ENCODE data around the gene P3H1. TPM values are rescaled to one million over a fixed set of nuclear protein-coding genes. Genes with fewer than 3 reads are reported as not detected.

Gene P3H1
- total and polyA plus RNA-seq, 2 of the 13 experiments (the other 11 are each of a cell fraction or from before 2014, with no cell fraction given) = 64.6 to 120 TPM

DNA sequence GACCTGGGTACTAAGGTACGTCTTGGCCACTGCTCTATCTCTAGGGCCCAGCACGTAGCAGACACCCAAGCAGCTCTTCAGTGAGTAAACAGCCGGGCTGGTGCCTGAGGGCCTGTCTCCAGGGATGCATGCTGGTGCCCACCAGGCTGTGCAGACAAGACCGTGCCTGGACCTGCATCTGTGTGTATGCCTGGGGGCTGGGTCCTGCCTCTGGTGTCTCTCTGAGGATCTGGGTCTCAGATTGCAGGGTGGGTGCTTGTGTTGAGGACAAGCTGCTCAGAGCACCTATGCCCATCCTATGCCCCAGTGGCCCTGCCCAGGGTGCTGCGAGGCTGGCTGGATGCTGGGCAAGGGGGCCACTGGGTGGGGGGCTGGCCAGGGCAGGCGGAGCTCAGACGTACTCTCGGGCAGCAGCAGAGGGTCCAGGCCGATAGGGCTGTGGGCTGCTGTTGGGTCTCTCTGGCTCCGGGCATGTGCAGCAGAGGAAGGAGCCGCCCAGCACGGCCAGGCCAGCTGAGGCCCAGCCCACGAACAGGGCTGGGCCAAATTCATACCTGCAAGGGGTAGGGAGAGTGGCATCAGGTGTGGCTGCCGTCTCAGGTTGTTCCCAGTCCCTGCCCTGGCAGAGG is 31.2 kb downstream of the P3H1 start:
- CTCF ChIA-PET (ENCODE audit: low intra/inter-chr PET ratio, low total read pairs) = interaction anchor here (1.2 kb wide), 1 partner anchor 11 kb away, joined by 4 read pairs; no protein-coding TSS in a partner anchor
- FAIRE-seq = no peak
- Histone ChIP-seq H3K4me2 (ENCODE audit: low read depth, low read length) (no peak overlapping the region), H2AFZ (ENCODE audit: low read length) (no peak overlapping the region), H3K79me2 (ENCODE audit: insufficient read depth, low read length) (no peaks in the 10 kb centered on the region), H3K4me1 (ENCODE audit: insufficient read depth, low read length) (peaks cover 60% of the 10 kb centered on the region), H4K20me1 (ENCODE audit: insufficient read depth, low read length) (no peaks in the 10 kb centered on the region), H3K9me3 (ENCODE audit: low read length) (no peaks in the 10 kb centered on the region), H3K4me3 (replicated peaks in 1 of 3; ENCODE audit: insufficient read depth in 1 of 3, low read depth in 2 of 3, low read length in 3 of 3) (no peak overlapping the region), H3K27ac (ENCODE audit: extremely low read length, insufficient read depth, low read length) (no peak overlapping the region), H3K27me3 (ENCODE audit: control insufficient read depth in 1 of 2, insufficient read depth in 2 of 2, low read length in 2 of 2) (no peaks in the 10 kb centered on the region), H3K9ac (ENCODE audit: insufficient read depth, low read depth, low read length) (no peak overlapping the region), H3K36me3 (replicated peaks in 1 of 2; ENCODE audit: control insufficient read depth in 1 of 2, insufficient read depth in 2 of 2, low read length in 2 of 2) (no peaks in the 10 kb centered on the region)
- 100% methylated on average over 1 of the region's 14 CpGs for WGBS (ENCODE audit: low lambda C conversion rate)
- TF ChIP-seq DPF2 (CRISPR knock-in tag; IDR thresholded peaks at IDR 0.05; ENCODE audit: borderline replicate concordance, low read depth) (no peak), ZFP62 (CRISPR knock-in tag; IDR thresholded peaks at IDR 0.05) (no peak)
- TF ChIP-seq, protein P1, sequence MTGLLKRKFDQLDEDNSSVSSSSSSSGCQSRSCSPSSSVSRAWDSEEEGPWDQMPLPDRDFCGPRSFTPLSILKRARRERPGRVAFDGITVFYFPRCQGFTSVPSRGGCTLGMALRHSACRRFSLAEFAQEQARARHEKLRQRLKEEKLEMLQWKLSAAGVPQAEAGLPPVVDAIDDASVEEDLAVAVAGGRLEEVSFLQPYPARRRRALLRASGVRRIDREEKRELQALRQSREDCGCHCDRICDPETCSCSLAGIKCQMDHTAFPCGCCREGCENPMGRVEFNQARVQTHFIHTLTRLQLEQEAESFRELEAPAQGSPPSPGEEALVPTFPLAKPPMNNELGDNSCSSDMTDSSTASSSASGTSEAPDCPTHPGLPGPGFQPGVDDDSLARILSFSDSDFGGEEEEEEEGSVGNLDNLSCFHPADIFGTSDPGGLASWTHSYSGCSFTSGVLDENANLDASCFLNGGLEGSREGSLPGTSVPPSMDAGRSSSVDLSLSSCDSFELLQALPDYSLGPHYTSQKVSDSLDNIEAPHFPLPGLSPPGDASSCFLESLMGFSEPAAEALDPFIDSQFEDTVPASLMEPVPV (CRISPR knock-in tag; IDR thresholded peaks at IDR 0.05) = no peak
- POLR2A ChIA-PET = interaction anchor here (1.0 kb wide), 1 partner anchor 54 kb away, joined by 6 read pairs; the partner anchor contains the start of gene YBX1
- BruUV-seq (replicated peaks) = no TSS peak
- intact Hi-C loops (cut with micrococcal nuclease; ENCODE audit: unreplicated experiment) (no loop called here), in situ Hi-C loops (cut with HindIII; ENCODE audit: extremely low pct_ligation_motif_present, low pct_unique_long_range_greater_than_20kb) (loop anchor here (25.0 kb wide), 1 partner anchor 398 kb away; the partner anchor contains the start of gene FOXJ3)
- no peak for ATAC-seq
- no peak for DNase-seq (ENCODE audit: low spot score)

DNA sequence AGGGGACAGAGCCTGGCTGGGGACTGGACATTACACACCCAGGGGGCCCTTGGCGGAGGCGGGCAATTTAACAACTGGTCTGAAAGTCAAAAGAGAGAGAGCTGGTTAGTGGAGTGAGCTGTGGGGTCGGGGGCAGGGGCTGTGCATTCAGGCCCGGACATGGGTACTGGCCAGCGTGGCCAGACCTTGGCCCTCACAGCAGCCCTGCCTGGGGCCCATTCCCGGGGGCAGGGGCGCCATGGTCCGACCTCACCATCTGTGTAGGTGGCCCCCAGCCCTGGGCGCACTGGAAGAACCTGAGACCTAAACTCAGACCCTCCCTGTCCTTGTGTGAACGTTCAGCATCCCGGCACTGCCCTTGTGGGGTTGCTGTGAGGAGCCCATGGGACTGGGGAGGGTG is 31.8 kb downstream of the P3H1 start:
- H3K4me2 ChIP-seq (ENCODE audit: low read depth, low read length) = no peak overlapping the region
- no peaks in the 10 kb centered on the region for H3K27me3 ChIP-seq (ENCODE audit: control insufficient read depth in 1 of 2, insufficient read depth in 2 of 2, low read length in 2 of 2)
- no peaks in the 10 kb centered on the region for H4K20me1 ChIP-seq (ENCODE audit: insufficient read depth, low read length)
- no peak for FAIRE-seq
- H3K4me3 ChIP-seq (replicated peaks in 1 of 3; ENCODE audit: insufficient read depth in 1 of 3, low read depth in 2 of 3, low read length in 3 of 3) = no peak overlapping the region
- intact Hi-C loops (cut with micrococcal nuclease; ENCODE audit: unreplicated experiment) = no loop called here
- POLR2A ChIA-PET = no interaction called here
- WGBS (ENCODE audit: low lambda C conversion rate) = 95% methylated on average over 3 of the region's 11 CpGs
- BruUV-seq (replicated peaks) = no TSS peak
- no peak overlapping the region for H3K9ac ChIP-seq (ENCODE audit: insufficient read depth, low read depth, low read length)
- no peak overlapping the region for H3K27ac ChIP-seq (ENCODE audit: extremely low read length, insufficient read depth, low read length)
- no peaks in the 10 kb centered on the region for H3K36me3 ChIP-seq (replicated peaks in 1 of 2; ENCODE audit: control insufficient read depth in 1 of 2, insufficient read depth in 2 of 2, low read length in 2 of 2)
- no peak for DNase-seq (ENCODE audit: low spot score)
- H2AFZ ChIP-seq (ENCODE audit: low read length) = no peak overlapping the region
- no peaks in the 10 kb centered on the region for H3K79me2 ChIP-seq (ENCODE audit: insufficient read depth, low read length)
- ATAC-seq = no peak
- peaks cover 56% of the 10 kb centered on the region for H3K4me1 ChIP-seq (ENCODE audit: insufficient read depth, low read length)
- in situ Hi-C loops (cut with HindIII; ENCODE audit: extremely low pct_ligation_motif_present, low pct_unique_long_range_greater_than_20kb) = loop anchor here (25.0 kb wide), 1 partner anchor 398 kb away; the partner anchor contains the start of gene FOXJ3
- CTCF ChIA-PET (ENCODE audit: low intra/inter-chr PET ratio, low total read pairs) = no interaction called here
- H3K9me3 ChIP-seq (ENCODE audit: low read length) = no peaks in the 10 kb centered on the region
- TF ChIP-seq ZSCAN29 (CRISPR knock-in tag; conservative IDR thresholded peaks at IDR 0.05) = no peak
- TF ChIP-seq, protein P2, sequence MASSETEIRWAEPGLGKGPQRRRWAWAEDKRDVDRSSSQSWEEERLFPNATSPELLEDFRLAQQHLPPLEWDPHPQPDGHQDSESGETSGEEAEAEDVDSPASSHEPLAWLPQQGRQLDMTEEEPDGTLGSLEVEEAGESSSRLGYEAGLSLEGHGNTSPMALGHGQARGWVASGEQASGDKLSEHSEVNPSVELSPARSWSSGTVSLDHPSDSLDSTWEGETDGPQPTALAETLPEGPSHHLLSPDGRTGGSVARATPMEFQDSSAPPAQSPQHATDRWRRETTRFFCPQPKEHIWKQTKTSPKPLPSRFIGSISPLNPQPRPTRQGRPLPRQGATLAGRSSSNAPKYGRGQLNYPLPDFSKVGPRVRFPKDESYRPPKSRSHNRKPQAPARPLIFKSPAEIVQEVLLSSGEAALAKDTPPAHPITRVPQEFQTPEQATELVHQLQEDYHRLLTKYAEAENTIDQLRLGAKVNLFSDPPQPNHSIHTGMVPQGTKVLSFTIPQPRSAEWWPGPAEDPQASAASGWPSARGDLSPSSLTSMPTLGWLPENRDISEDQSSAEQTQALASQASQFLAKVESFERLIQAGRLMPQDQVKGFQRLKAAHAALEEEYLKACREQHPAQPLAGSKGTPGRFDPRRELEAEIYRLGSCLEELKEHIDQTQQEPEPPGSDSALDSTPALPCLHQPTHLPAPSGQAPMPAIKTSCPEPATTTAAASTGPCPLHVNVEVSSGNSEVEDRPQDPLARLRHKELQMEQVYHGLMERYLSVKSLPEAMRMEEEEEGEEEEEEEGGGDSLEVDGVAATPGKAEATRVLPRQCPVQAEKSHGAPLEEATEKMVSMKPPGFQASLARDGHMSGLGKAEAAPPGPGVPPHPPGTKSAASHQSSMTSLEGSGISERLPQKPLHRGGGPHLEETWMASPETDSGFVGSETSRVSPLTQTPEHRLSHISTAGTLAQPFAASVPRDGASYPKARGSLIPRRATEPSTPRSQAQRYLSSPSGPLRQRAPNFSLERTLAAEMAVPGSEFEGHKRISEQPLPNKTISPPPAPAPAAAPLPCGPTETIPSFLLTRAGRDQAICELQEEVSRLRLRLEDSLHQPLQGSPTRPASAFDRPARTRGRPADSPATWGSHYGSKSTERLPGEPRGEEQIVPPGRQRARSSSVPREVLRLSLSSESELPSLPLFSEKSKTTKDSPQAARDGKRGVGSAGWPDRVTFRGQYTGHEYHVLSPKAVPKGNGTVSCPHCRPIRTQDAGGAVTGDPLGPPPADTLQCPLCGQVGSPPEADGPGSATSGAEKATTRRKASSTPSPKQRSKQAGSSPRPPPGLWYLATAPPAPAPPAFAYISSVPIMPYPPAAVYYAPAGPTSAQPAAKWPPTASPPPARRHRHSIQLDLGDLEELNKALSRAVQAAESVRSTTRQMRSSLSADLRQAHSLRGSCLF (CRISPR knock-in tag; IDR thresholded peaks at IDR 0.05; ENCODE audit: borderline replicate concordance) = no peak
- TF ChIP-seq, protein P3, sequence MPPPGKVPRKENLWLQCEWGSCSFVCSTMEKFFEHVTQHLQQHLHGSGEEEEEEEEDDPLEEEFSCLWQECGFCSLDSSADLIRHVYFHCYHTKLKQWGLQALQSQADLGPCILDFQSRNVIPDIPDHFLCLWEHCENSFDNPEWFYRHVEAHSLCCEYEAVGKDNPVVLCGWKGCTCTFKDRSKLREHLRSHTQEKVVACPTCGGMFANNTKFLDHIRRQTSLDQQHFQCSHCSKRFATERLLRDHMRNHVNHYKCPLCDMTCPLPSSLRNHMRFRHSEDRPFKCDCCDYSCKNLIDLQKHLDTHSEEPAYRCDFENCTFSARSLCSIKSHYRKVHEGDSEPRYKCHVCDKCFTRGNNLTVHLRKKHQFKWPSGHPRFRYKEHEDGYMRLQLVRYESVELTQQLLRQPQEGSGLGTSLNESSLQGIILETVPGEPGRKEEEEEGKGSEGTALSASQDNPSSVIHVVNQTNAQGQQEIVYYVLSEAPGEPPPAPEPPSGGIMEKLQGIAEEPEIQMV (CRISPR knock-in tag; IDR thresholded peaks at IDR 0.05; ENCODE audit: low read depth) = no peak
- no peak for TF ChIP-seq ZNF589 (CRISPR knock-in tag; conservative IDR thresholded peaks at IDR 0.05)
- no peak for TF ChIP-seq MAFG (CRISPR knock-in tag; IDR thresholded peaks at IDR 0.05)
- no peak for TF ChIP-seq ZNF441 (CRISPR knock-in tag; IDR thresholded peaks at IDR 0.05; ENCODE audit: borderline replicate concordance)

All from HepG2 (cell line).